Smooth muscle cell (in vitro differentiated cells): ENCODE data around the gene TRIAP1. TPM values are rescaled to one million over a fixed set of nuclear protein-coding genes. Genes with fewer than 3 reads are reported as not detected.
A peak's percentile ranks its signal among the peaks of the same experiment; 100 is the strongest.

Source experiments
- DNase-seq: peaks from one replicate; lab custom pipeline; 2025; ENCODE audit not compliant: unreplicated experiment; lab: John Stamatoyannopoulos, UW
- H2AFZ ChIP-seq: fragments of 200-600 bp; sonication (generic); 2 replicates; pipeline ENCODE4 v1.6.0; 2016; ENCODE audit warnings: antibody characterized with exemption, low read depth, mild to moderate bottlenecking
- H3F3A ChIP-seq: fragments of 200-600 bp; sonication (generic); 2 replicates; pipeline ENCODE4 v1.6.0; 2017; ENCODE audit warnings: antibody characterized with exemption, low read depth
- H3K27ac ChIP-seq: fragments of 200-600 bp; sonication (generic); 2 replicates; pipeline ENCODE4 v1.5.1; 2016; ENCODE audit warnings: low read depth, mild to moderate bottlenecking
- H3K27me3 ChIP-seq: fragments of 200-600 bp; sonication (generic); 2 replicates; pipeline ENCODE4 v1.6.1; 2016; ENCODE audit warnings: low read depth, mild to moderate bottlenecking
- H3K36me3 ChIP-seq: fragments of 200-600 bp; sonication (generic); 2 replicates; pipeline ENCODE4 v1.5.1; 2016; ENCODE audit warnings: low read depth
- H3K4me1 ChIP-seq: fragments of 200-600 bp; sonication (generic); 2 replicates; pipeline ENCODE4 v1.5.1; 2016; ENCODE audit warnings: low read depth
- H3K4me2 ChIP-seq: fragments of 200-600 bp; sonication (generic); 2 replicates; pipeline ENCODE4 v1.6.0; 2016; ENCODE audit warnings: mild to moderate bottlenecking
- H3K4me3 ChIP-seq: fragments of 200-600 bp; sonication (generic); 2 replicates; pipeline ENCODE4 v1.5.1; 2016; ENCODE audit warnings: mild to moderate bottlenecking
- H3K79me2 ChIP-seq: fragments of 200-600 bp; sonication (generic); 2 replicates; pipeline ENCODE4 v1.6.0; 2016; ENCODE audit warnings: low read depth, mild to moderate bottlenecking
- H3K9ac ChIP-seq: fragments of 200-600 bp; sonication (generic); 2 replicates; pipeline ENCODE4 v1.6.0; 2016; ENCODE audit warnings: low read depth
- H3K9me3 ChIP-seq: fragments of 200-600 bp; sonication (generic); replicated peaks from 2 replicates; pipeline ENCODE4 v1.5.1; 2016; ENCODE audit warnings: low read depth
- H4K20me1 ChIP-seq: fragments of 200-600 bp; sonication (generic); 2 replicates; pipeline ENCODE4 v1.6.0; 2016; ENCODE audit warnings: low read depth
- CTCF ChIP-seq: fragments of 200-600 bp; sonication (generic); IDR thresholded peaks from 2 replicates; pipeline ENCODE4 v1.5.1; 2017; ENCODE audit warnings: borderline replicate concordance, mild to moderate bottlenecking, antibody characterized with exemption; ENCODE audit not compliant: insufficient read depth, poor library complexity, severe bottlenecking
- WGBS: methylation state at CpG from one replicate; pipeline ENCODE4 v1.1.7; 2016; ENCODE audit warnings: low lambda C conversion rate; 5-methylcytosine and 5-hydroxymethylcytosine counted together
- polyA plus RNA-seq: library from polyadenylated mRNA; unstranded; fragments of >200 nt; fragmentation: Nextera tagmentation; extraction: Ambion mirVana; gene quantifications from 2 replicates; pipeline ENCODE4 v1.2.1, GENCODE V29; 2016
- total RNA-seq: library from RNA; depleted of rRNA; stranded (reverse); fragments of >200 nt; gene quantifications from 2 replicates; pipeline ENCODE4 v1.2.3, GENCODE V29; 2014

TRIAP1 gene
- total and polyA plus RNA-seq, 2 experiments from 2014 or later = 47.1 to 67.0 TPM

- Histone ChIP-seq H3K4me2 (no peak overlapping the region), H3K9ac (no peak overlapping the region), H2AFZ (no peak overlapping the region), H3K27me3 (no peaks in the 10 kb centered on the region), H3K79me2 (peaks cover 33% of the 10 kb centered on the region), H3F3A (peaks cover 6% of the 10 kb centered on the region), H3K9me3 (no peaks in the 10 kb centered on the region), H3K4me3 (no peak overlapping the region), H3K27ac (no peak overlapping the region), H3K36me3 (peaks cover 14% of the 10 kb centered on the region), H4K20me1 (peaks cover 59% of the 10 kb centered on the region), H3K4me1 (no peaks in the 10 kb centered on the region)
- no peak for DNase-seq
- WGBS = 96% methylated on average over 3 of the region's 3 CpGs
- no peak for TF ChIP-seq CTCF
Observed at GRCh38 chr12:120462099-120462640, 16.0 kb upstream of the TRIAP1 start.

- no peak overlapping the region for H3K27ac ChIP-seq
- H3K4me2 ChIP-seq = no peak overlapping the region
- peaks cover 13% of the 10 kb centered on the region for H3K79me2 ChIP-seq
- peaks cover 42% of the 10 kb centered on the region for H4K20me1 ChIP-seq
- H2AFZ ChIP-seq = no peak overlapping the region
- no peak overlapping the region for H3K9ac ChIP-seq
- no peaks in the 10 kb centered on the region for H3K27me3 ChIP-seq
- H3K4me3 ChIP-seq = no peak overlapping the region
- DNase-seq = no peak
- H3F3A ChIP-seq = peaks cover 12% of the 10 kb centered on the region
- no peak for TF ChIP-seq CTCF
- H3K9me3 ChIP-seq = no peaks in the 10 kb centered on the region
- H3K4me1 ChIP-seq = no peaks in the 10 kb centered on the region
- 95% methylated on average over 3 of the region's 3 CpGs for WGBS
- H3K36me3 ChIP-seq = peaks cover 14% of the 10 kb centered on the region
Observed at GRCh38 chr12:120460157-120460556, 14.0 kb upstream of the TRIAP1 start.

- Histone ChIP-seq H3K9ac (no peak overlapping the region), H3K36me3 (peaks cover 14% of the 10 kb centered on the region), H3K4me1 (no peaks in the 10 kb centered on the region), H3K4me2 (no peak overlapping the region), H2AFZ (no peak overlapping the region), H3K27me3 (no peaks in the 10 kb centered on the region), H3K27ac (no peak overlapping the region), H3F3A (peaks cover 12% of the 10 kb centered on the region), H4K20me1 (peaks cover 37% of the 10 kb centered on the region), H3K79me2 (no peaks in the 10 kb centered on the region), H3K9me3 (no peaks in the 10 kb centered on the region), H3K4me3 (no peak overlapping the region)
- peak; percentile 23 for TF ChIP-seq CTCF
- WGBS = 88% methylated on average over 6 of the region's 6 CpGs
- no peak for DNase-seq
Observed at GRCh38 chr12:120457133-120457532, 10.9 kb upstream of the TRIAP1 start.

GRCh38 chr12:120455302-120455701 lies 9.1 kb upstream of the TRIAP1 start:
- no peaks in the 10 kb centered on the region for H3K4me1 ChIP-seq
- no peak overlapping the region for H3K4me3 ChIP-seq
- H3K27ac ChIP-seq = no peak overlapping the region
- no peak for DNase-seq
- peaks cover 5% of the 10 kb centered on the region for H3K36me3 ChIP-seq
- no peaks in the 10 kb centered on the region for H3K27me3 ChIP-seq
- H3K9me3 ChIP-seq = no peaks in the 10 kb centered on the region
- H3K9ac ChIP-seq = no peak overlapping the region
- H2AFZ ChIP-seq = no peak overlapping the region
- H3K4me2 ChIP-seq = no peak overlapping the region
- TF ChIP-seq CTCF = no peak
- H4K20me1 ChIP-seq = peaks cover 34% of the 10 kb centered on the region
- H3F3A ChIP-seq = peaks cover 10% of the 10 kb centered on the region
- WGBS = 96% methylated on average over 7 of the region's 7 CpGs
- H3K79me2 ChIP-seq = peaks cover 2% of the 10 kb centered on the region
